DOHH2 (cell line): Measurements from ENCODE around the gene UBE2Q1.

Experiments used
- H3F3A ChIP-seq: fragments of 200-600 bp; sonication (generic), shearing (Covaris generic); 2 replicates; pipeline ENCODE4 v1.6.0; 2016; ENCODE audit warnings: antibody characterized with exemption, mild to moderate bottlenecking; ENCODE audit not compliant: control insufficient read depth, insufficient read depth
- H3K27ac ChIP-seq: fragments of 200-600 bp; sonication (generic); 2 replicates; pipeline ENCODE4 v1.5.1; 2014; ENCODE audit warnings: low read depth, mild to moderate bottlenecking, low read length, moderate library complexity
- H3K27me3 ChIP-seq: fragments of 200-600 bp; sonication (generic); 2 replicates; pipeline ENCODE4 v1.6.1; 2014; ENCODE audit warnings: mild to moderate bottlenecking, low read length, mixed read lengths; ENCODE audit not compliant: control insufficient read depth
- H3K36me3 ChIP-seq: fragments of 200-600 bp; sonication (generic); 2 replicates; pipeline ENCODE4 v1.6.1; 2014; ENCODE audit warnings: mild to moderate bottlenecking, low read length, moderate library complexity, mixed read lengths; ENCODE audit not compliant: control insufficient read depth
- H3K4me1 ChIP-seq: fragments of 200-600 bp; sonication (generic); 2 replicates; pipeline ENCODE4 v1.6.1; 2014; ENCODE audit warnings: mild to moderate bottlenecking, low read length, mixed read lengths; ENCODE audit not compliant: control insufficient read depth
- H3K4me2 ChIP-seq: fragments of 200-600 bp; sonication (generic); 2 replicates; pipeline ENCODE4 v1.6.0; 2014; ENCODE audit warnings: mild to moderate bottlenecking, low read length, moderate library complexity
- H3K4me3 ChIP-seq: fragments of 200-600 bp; sonication (generic); 2 replicates; pipeline ENCODE4 v1.5.1; 2014; ENCODE audit warnings: mild to moderate bottlenecking, low read length, mixed read lengths
- H3K79me2 ChIP-seq: fragments of 200-600 bp; sonication (generic); 2 replicates; pipeline ENCODE4 v1.6.1; 2014; ENCODE audit warnings: mild to moderate bottlenecking, low read length, mixed read lengths; ENCODE audit not compliant: control insufficient read depth
- H3K9me2 ChIP-seq: fragments of 200-600 bp; sonication (generic); replicated peaks from 2 replicates; pipeline ENCODE4 v1.6.1; 2014; ENCODE audit warnings: mild to moderate bottlenecking, low read length, mixed read lengths; ENCODE audit not compliant: control insufficient read depth
- H3K9me3 ChIP-seq: fragments of 200-600 bp; sonication (generic); 2 replicates; pipeline ENCODE4 v1.6.1; 2014; ENCODE audit warnings: antibody characterized with exemption, low read length, mixed read lengths; ENCODE audit not compliant: control insufficient read depth, insufficient read depth
- H4K20me1 ChIP-seq: fragments of 200-600 bp; sonication (generic); 2 replicates; pipeline ENCODE4 v1.6.0; 2014; ENCODE audit warnings: low read depth, mild to moderate bottlenecking, antibody characterized with exemption, low read length, moderate library complexity; ENCODE audit not compliant: control insufficient read depth, insufficient read depth
- EZH2phosphoT487 ChIP-seq: fragments of 200-600 bp; sonication (generic); IDR thresholded peaks from 2 replicates; pipeline ENCODE4 v1.6.1; 2017; ENCODE audit warnings: borderline replicate concordance, mild to moderate bottlenecking, antibody characterized with exemption, low read length, moderate library complexity, mixed read lengths
- TF ChIP-seq, protein P1 (sequence below): fragments of 200-600 bp; sonication (generic); IDR thresholded peaks from one replicate; pipeline ENCODE4 v1.5.1; 2014; ENCODE audit warnings: antibody characterized with exemption, mild to moderate bottlenecking, low read depth, low read length; ENCODE audit not compliant: poor library complexity, severe bottlenecking

The UBE2Q1 gene

DNA sequence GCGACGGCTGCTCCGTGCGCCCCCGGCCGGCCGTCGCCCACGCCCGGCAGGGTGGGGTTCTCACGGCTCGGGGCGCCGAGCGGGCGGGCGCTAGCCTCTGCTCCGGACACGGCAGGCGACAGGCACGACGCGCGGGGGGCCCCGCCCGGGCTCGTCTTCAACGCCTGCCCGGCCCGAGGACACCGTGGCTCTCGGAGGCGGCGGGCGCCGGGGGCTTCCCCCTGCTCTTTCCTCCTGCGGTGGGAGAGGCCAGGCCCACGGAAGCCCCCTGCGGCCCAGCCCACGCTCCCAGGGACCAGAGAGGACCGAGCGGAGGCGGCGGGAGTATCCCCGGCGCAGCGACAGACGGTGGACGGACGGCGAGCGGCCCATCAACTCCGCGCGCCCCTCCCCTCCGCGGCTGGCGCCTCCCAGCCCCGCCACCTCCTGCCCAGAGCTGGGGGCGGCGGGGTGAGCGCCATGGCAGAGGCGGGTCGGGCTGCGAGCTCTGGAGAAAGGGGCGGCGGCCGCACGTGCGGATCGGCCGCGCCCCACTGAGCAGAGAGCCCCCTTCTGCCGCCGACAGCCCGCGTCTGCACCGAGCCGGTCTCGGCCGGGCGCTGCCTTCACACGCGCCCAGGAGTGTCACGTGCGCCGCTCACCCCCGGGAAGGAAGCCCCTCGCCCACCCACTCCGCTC lies 56.3 kb downstream of the UBE2Q1 start, which contains the start of the genes SHE and TDRD10:
SHE (minus strand) TSS at position 347 of the 678 bp plus-strand sequence. CDS start 386 bp downstream, outside the sequence.
TDRD10 (plus strand) TSS at position 154 of the 678 bp plus-strand sequence. CDS start 4,685 bp downstream, outside the sequence.
- Histone ChIP-seq H3K4me1 (peaks cover 11% of the 10 kb centered on the region), H3K4me3 (no peak within 1 kb of the TSS), H3F3A (peaks cover 6% of the 10 kb centered on the region; the same call in 1 of the 2 replicates), H3K27ac (no peak within 1 kb of the TSS), H3K27me3 (peaks cover 33% of the 10 kb centered on the region), H3K9me2 (no peaks in the 10 kb centered on the region), H3K4me2 (no peak within 1 kb of the TSS), H3K79me2 (no peaks in the 10 kb centered on the region), H3K9me3 (no peaks in the 10 kb centered on the region), H4K20me1 (no peaks in the 10 kb centered on the region), H3K36me3 (no peaks in the 10 kb centered on the region)
- TF ChIP-seq, protein P1, sequence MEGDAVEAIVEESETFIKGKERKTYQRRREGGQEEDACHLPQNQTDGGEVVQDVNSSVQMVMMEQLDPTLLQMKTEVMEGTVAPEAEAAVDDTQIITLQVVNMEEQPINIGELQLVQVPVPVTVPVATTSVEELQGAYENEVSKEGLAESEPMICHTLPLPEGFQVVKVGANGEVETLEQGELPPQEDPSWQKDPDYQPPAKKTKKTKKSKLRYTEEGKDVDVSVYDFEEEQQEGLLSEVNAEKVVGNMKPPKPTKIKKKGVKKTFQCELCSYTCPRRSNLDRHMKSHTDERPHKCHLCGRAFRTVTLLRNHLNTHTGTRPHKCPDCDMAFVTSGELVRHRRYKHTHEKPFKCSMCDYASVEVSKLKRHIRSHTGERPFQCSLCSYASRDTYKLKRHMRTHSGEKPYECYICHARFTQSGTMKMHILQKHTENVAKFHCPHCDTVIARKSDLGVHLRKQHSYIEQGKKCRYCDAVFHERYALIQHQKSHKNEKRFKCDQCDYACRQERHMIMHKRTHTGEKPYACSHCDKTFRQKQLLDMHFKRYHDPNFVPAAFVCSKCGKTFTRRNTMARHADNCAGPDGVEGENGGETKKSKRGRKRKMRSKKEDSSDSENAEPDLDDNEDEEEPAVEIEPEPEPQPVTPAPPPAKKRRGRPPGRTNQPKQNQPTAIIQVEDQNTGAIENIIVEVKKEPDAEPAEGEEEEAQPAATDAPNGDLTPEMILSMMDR: no peak
- TF ChIP-seq EZH2phosphoT487: no peak

DNA sequence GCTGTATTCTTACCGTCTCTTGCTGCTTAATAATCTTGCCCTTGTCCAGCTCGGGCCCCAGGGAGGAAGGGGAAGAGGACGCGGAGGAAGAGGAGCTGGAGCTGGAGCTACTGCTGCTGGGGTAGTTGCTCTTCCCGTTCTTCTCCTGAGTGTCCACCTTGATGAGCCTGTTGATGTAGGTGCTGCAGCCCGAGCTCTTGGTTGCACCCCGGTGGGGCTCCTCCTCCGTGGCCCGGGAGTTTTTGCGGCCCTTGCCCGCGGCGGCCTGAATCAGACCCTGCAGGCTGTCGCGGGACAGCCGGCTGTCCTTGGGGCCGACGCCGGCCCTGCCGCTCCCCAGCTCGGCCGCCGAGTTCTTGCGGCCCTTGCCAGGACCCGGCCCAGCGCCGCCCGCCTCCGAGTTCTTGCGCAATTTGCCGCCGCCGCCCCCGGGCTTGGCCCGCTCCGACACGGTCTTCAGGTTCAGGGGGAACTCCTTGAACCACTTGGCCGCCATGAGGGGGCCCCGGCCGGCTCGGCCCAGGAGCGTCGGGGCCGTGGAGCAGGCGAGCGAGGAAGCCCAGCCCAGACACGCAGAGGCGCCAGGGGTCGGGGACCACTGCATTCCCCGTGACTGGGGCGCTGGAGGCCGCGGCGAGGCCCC lies 56.9 kb downstream of the UBE2Q1 start:
- Histone ChIP-seq H3K79me2 (no peaks in the 10 kb centered on the region), H4K20me1 (no peaks in the 10 kb centered on the region), H3K9me2 (no peaks in the 10 kb centered on the region), H3K27ac (no peak overlapping the region), H3K4me2 (no peak overlapping the region), H3K36me3 (no peaks in the 10 kb centered on the region), H3K4me1 (peaks cover 18% of the 10 kb centered on the region), H3K9me3 (no peaks in the 10 kb centered on the region), H3F3A (peaks cover 13% of the 10 kb centered on the region; the same call in 1 of the 2 replicates), H3K4me3 (no peak overlapping the region), H3K27me3 (peaks cover 33% of the 10 kb centered on the region)
- TF ChIP-seq, protein P1: no peak
- no peak for TF ChIP-seq EZH2phosphoT487

DNA sequence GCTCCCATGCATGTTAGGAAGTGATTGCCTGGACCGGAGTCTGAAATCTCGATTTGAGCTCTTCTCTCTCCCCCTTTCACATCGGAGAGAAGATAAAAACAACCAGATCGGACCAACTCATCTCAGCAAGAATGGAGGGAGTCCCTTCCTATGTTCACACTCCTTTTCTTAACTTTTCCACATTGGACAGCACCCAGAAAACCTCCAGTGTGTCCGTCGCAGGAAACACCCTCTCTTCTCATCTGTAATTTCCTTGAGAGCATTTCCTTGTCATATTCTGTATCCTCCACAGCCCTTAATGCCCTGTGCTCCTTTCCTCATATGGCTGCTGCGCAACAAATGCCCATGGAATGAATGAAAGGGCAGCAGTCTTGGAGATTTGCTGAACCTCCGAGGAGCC lies 57.9 kb downstream of the UBE2Q1 start:
- Histone ChIP-seq H3K36me3 (no peaks in the 10 kb centered on the region), H3K4me1 (peaks cover 28% of the 10 kb centered on the region), H4K20me1 (no peaks in the 10 kb centered on the region), H3K9me2 (no peaks in the 10 kb centered on the region), H3K79me2 (no peaks in the 10 kb centered on the region), H3F3A (peaks cover 21% of the 10 kb centered on the region), H3K4me2 (no peak overlapping the region), H3K4me3 (no peak overlapping the region), H3K27ac (no peak overlapping the region), H3K9me3 (no peaks in the 10 kb centered on the region), H3K27me3 (peaks cover 33% of the 10 kb centered on the region)
- no peak for TF ChIP-seq EZH2phosphoT487
- TF ChIP-seq, protein P1: no peak
